HepG2 (cell line): ENCODE data around the gene TNRC18. TPM values are rescaled to one million over a fixed set of nuclear protein-coding genes. Genes with fewer than 3 reads are reported as not detected.

Experiments used
- AKNA ChIP-seq: sonication (generic); formaldehyde crosslinking; IDR thresholded peaks from 2 replicates; pipeline ENCODE4 v1.4.0; 2020; ENCODE audit warnings: missing genetic modification reagents, borderline replicate concordance
- HINFP ChIP-seq: sonication (generic); formaldehyde crosslinking; IDR thresholded peaks from 2 replicates; pipeline ENCODE4 v1.4.0; 2020; ENCODE audit warnings: low read depth, mild to moderate bottlenecking, missing genetic modification reagents
- KDM5B ChIP-seq: sonication (generic); formaldehyde crosslinking; IDR thresholded peaks from 2 replicates; pipeline ENCODE4 v1.4.0; 2020; ENCODE audit warnings: missing genetic modification reagents, mild to moderate bottlenecking, borderline replicate concordance
- MEF2D ChIP-seq: sonication (generic); formaldehyde crosslinking; IDR thresholded peaks from 2 replicates; pipeline ENCODE4 v1.5.1; 2020; ENCODE audit warnings: mild to moderate bottlenecking, missing genetic modification reagents
- POGZ ChIP-seq: sonication (generic); formaldehyde crosslinking; IDR thresholded peaks from 2 replicates; pipeline ENCODE4 v1.4.0; 2020; ENCODE audit warnings: mild to moderate bottlenecking, missing genetic modification reagents
- RBM22 ChIP-seq: fragments of 200-400 bp; formaldehyde crosslinking; optimal IDR thresholded peaks from 2 replicates; pipeline ENCODE3; 2017; ENCODE audit warnings: mild to moderate bottlenecking, low read length, moderate library complexity
- SMAD3 ChIP-seq: sonication (generic); formaldehyde crosslinking; IDR thresholded peaks from 2 replicates; pipeline ENCODE4 v1.4.0; 2020; ENCODE audit warnings: missing genetic modification reagents
- SNAPC2 ChIP-seq: sonication (generic); formaldehyde crosslinking; IDR thresholded peaks from 2 replicates; pipeline ENCODE4 v1.8.1; 2022; ENCODE audit warnings: mild to moderate bottlenecking, missing genetic modification reagents
- TCF12 ChIP-seq, 2 experiments: fragments of 450-650 bp in 1 of 2; sonication (generic) in 1 of 2; formaldehyde crosslinking in 1 of 2; IDR thresholded peaks; 2 replicates each; pipeline versions ENCODE4 v1.6.1 to v1.8.0; 2017 to 2022; ENCODE audit warnings: antibody characterized with exemption in 1 of 2, mild to moderate bottlenecking in 1 of 2, missing genetic modification reagents in 1 of 2, moderate library complexity in 1 of 2
- XBP1 ChIP-seq: sonication (generic); formaldehyde crosslinking; IDR thresholded peaks from 2 replicates; pipeline ENCODE4 v1.5.0; 2020; ENCODE audit warnings: missing genetic modification reagents
- ZNF136 ChIP-seq: sonication (generic); formaldehyde crosslinking; IDR thresholded peaks from 2 replicates; pipeline ENCODE4 v1.8.1; 2022; ENCODE audit warnings: low read depth, mild to moderate bottlenecking, moderate library complexity, missing genetic modification reagents
- ZNF251 ChIP-seq: sonication (generic); formaldehyde crosslinking; IDR thresholded peaks from 2 replicates; pipeline ENCODE4 v1.9.0; 2021; ENCODE audit warnings: mild to moderate bottlenecking, missing genetic modification reagents
- ZNF431 ChIP-seq: sonication (generic); formaldehyde crosslinking; IDR thresholded peaks from 2 replicates; pipeline ENCODE4 v1.9.0; 2022; ENCODE audit warnings: missing genetic modification reagents, low read depth, mild to moderate bottlenecking, borderline replicate concordance
- ZNF446 ChIP-seq: sonication (generic); formaldehyde crosslinking; IDR thresholded peaks from 2 replicates; pipeline ENCODE4 v1.5.0; 2020; ENCODE audit warnings: mild to moderate bottlenecking, missing genetic modification reagents
- ZNF460 ChIP-seq: sonication (generic); formaldehyde crosslinking; IDR thresholded peaks from 2 replicates; pipeline ENCODE4 v1.5.1; 2020; ENCODE audit warnings: missing genetic modification reagents, mild to moderate bottlenecking, borderline replicate concordance
- ZNF782 ChIP-seq: sonication (generic); formaldehyde crosslinking; IDR thresholded peaks from 2 replicates; pipeline ENCODE4 v1.4.0; 2020; ENCODE audit warnings: missing genetic modification reagents, mild to moderate bottlenecking, borderline replicate concordance
- ZNF790 ChIP-seq: sonication (generic); formaldehyde crosslinking; IDR thresholded peaks from 2 replicates; pipeline ENCODE4 v1.8.0; 2022; ENCODE audit warnings: missing genetic modification reagents, mild to moderate bottlenecking, borderline replicate concordance
- polyA plus RNA-seq, 8 experiments: library from polyadenylated mRNA; depleted of rRNA in 3 of 8; stranded (reverse) in 7 of 8; unstranded in 1 of 8; fragments of >200 nt; fragmentation: Illumina TruSeq in 4 of 8; extraction: Trizol in 4 of 8; gene quantifications; 2 replicates each; pipeline versions ENCODE4 v1.2.1 to v1.2.3, GENCODE V29; 2011 to 2016; ENCODE audit warnings: low read depth in 4 of 8, missing spikeins in 1 of 8, mixed read lengths in 1 of 8; ENCODE audit not compliant: insufficient read depth in 1 of 8
- total RNA-seq, 5 experiments: library from RNA; depleted of rRNA; stranded (reverse); fragments of >200 nt; fragmentation: Illumina TruSeq; extraction: Trizol; gene quantifications; 2 replicates each; pipeline ENCODE4 v1.2.3, GENCODE V29; 2016; ENCODE audit warnings: low read depth in 1 of 5
- TF ChIP-seq, protein P1 (sequence below): sonication (generic); formaldehyde crosslinking; IDR thresholded peaks from 2 replicates; pipeline ENCODE4 v1.5.1; 2020; ENCODE audit warnings: missing genetic modification reagents, mild to moderate bottlenecking, borderline replicate concordance
- TF ChIP-seq, protein P2 (sequence below): sonication (generic); formaldehyde crosslinking; IDR thresholded peaks from 2 replicates; pipeline ENCODE4 v1.4.0; 2020; ENCODE audit warnings: mild to moderate bottlenecking, missing genetic modification reagents
- TF ChIP-seq, protein P3 (sequence below): sonication (generic); formaldehyde crosslinking; conservative IDR thresholded peaks from 2 replicates; pipeline ENCODE4 v1.4.0; 2020; ENCODE audit warnings: missing genetic modification reagents

Gene TNRC18
- total and polyA plus RNA-seq, 2 of the 13 experiments (the other 11 are each of a cell fraction or from before 2014, with no cell fraction given): 11.7 to 17.4 TPM

DNA sequence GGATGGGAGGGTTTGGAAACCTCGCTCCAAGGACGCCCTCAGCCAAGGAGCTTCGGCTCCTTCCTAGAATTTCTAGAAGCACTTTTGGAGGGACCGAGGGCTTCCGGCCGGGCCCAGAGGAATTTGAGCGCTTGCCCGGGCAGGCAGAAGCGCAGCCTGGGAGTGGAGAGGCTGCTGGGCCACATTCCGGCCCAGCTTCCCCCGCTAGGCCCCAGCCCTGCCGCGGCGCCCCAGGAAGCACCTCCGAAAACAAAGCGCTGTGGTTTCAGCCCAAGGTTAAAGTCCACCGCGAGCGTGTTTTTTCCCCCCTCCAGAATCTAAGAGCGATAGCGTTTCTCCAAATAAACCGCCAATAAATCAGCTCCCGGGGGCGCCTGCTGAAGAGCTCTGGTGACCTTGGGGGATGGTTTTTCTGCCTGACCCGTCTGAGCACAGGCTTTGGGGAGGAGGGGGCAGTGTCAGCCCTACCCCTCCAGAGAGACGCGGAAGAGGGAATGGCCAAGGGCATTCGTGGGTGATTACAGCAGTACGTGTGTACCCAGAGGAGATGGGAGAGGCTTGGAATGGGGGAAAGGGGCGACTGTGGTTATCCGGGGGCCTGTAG, 5.7 kb upstream of the TNRC18 start (continued):
- TF ChIP-seq, protein P1, sequence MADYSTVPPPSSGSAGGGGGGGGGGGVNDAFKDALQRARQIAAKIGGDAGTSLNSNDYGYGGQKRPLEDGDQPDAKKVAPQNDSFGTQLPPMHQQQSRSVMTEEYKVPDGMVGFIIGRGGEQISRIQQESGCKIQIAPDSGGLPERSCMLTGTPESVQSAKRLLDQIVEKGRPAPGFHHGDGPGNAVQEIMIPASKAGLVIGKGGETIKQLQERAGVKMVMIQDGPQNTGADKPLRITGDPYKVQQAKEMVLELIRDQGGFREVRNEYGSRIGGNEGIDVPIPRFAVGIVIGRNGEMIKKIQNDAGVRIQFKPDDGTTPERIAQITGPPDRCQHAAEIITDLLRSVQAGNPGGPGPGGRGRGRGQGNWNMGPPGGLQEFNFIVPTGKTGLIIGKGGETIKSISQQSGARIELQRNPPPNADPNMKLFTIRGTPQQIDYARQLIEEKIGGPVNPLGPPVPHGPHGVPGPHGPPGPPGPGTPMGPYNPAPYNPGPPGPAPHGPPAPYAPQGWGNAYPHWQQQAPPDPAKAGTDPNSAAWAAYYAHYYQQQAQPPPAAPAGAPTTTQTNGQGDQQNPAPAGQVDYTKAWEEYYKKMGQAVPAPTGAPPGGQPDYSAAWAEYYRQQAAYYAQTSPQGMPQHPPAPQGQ: no peak
- TF ChIP-seq SNAPC2 (CRISPR knock-in tag) (peak; percentile 63; the same call in 1 of the 2 replicates), TCF12 (IDR thresholded peaks at IDR 0.05) (no peak), TCF12 (CRISPR knock-in tag; IDR thresholded peaks at IDR 0.05) (no peak), ZNF790 (CRISPR knock-in tag) (peak; percentile 47; the same call in 1 of the 2 replicates), ZNF460 (no peak; the same call in 1 of the 2 replicates), ZNF446 (CRISPR knock-in tag) (peak; percentile 17; the same call in 1 of the 2 replicates), AKNA (CRISPR knock-in tag) (no peak), XBP1 (CRISPR knock-in tag) (peak; percentile 27; the same call in 1 of the 2 replicates), SMAD3 (CRISPR knock-in tag) (peak; percentile 43; the same call in 1 of the 2 replicates), POGZ (CRISPR knock-in tag) (no peak), KDM5B (no peak), ZNF251 (CRISPR knock-in tag) (no peak), ZNF136 (CRISPR knock-in tag) (no peak), HINFP (CRISPR knock-in tag) (no peak), RBM22 (no peak), ZNF782 (CRISPR knock-in tag) (no peak), MEF2D (CRISPR knock-in tag) (no peak), ZNF431 (CRISPR knock-in tag) (no peak)
- TF ChIP-seq, protein P2, sequence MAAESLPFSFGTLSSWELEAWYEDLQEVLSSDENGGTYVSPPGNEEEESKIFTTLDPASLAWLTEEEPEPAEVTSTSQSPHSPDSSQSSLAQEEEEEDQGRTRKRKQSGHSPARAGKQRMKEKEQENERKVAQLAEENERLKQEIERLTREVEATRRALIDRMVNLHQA: no peak
- TF ChIP-seq, protein P3, sequence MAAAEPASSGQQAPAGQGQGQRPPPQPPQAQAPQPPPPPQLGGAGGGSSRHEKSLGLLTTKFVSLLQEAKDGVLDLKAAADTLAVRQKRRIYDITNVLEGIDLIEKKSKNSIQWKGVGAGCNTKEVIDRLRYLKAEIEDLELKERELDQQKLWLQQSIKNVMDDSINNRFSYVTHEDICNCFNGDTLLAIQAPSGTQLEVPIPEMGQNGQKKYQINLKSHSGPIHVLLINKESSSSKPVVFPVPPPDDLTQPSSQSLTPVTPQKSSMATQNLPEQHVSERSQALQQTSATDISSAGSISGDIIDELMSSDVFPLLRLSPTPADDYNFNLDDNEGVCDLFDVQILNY: no peak
